GM11168 (cell line): ENCODE measurements around the gene UTF1.

Source experiments
- in situ Hi-C: fragments of 300-500 bp; cut with MboI; formaldehyde crosslinking; loops from one replicate; pipeline ENCODE4 v1.12.0; 2022; ENCODE audit warnings: low sequenced_read_pairs; ENCODE audit not compliant: unreplicated experiment

The UTF1 gene

GRCh38 chr10:133230044-133230361 is at the start of gene UTF1:
Gene UTF1, plus strand, starts transcription at chr10:133230217. Its CDS starts 72 bp downstream, at chr10:133230289.
- in situ Hi-C loops: loop anchor here (10.0 kb wide), 1 partner anchor 85 kb away; no protein-coding TSS in a partner anchor

- in situ Hi-C loops: no loop called here
Measured at GRCh38 chr10:133180965-133181639, 48.9 kb upstream of the UTF1 start.

- in situ Hi-C loops: no loop called here
Measured at GRCh38 chr10:133182190-133182589, 47.8 kb upstream of the UTF1 start.

GRCh38 chr10:133182791-133183645 is 47.0 kb upstream of the UTF1 start:
- in situ Hi-C loops: no loop called here

- in situ Hi-C loops: no loop called here
Measured at GRCh38 chr10:133183646-133184378, 46.2 kb upstream of the UTF1 start.

- in situ Hi-C loops: no loop called here
Measured at GRCh38 chr10:133184591-133185244, 45.3 kb upstream of the UTF1 start.

GRCh38 chr10:133185421-133185820 is 44.6 kb upstream of the UTF1 start:
- in situ Hi-C loops: no loop called here

GRCh38 chr10:133185916-133186315 is 44.1 kb upstream of the UTF1 start:
- in situ Hi-C loops: no loop called here

GRCh38 chr10:133186416-133187090 is 43.5 kb upstream of the UTF1 start:
- in situ Hi-C loops: no loop called here

GRCh38 chr10:133187091-133187905 is 42.7 kb upstream of the UTF1 start:
- in situ Hi-C loops: no loop called here

GRCh38 chr10:133187906-133188681 is 41.9 kb upstream of the UTF1 start:
- in situ Hi-C loops: no loop called here

- in situ Hi-C loops: no loop called here
Measured at GRCh38 chr10:133189256-133189655, 40.8 kb upstream of the UTF1 start.

- in situ Hi-C loops: no loop called here
Measured at GRCh38 chr10:133189726-133190125, 40.3 kb upstream of the UTF1 start.

- in situ Hi-C loops: no loop called here
Measured at GRCh38 chr10:133190225-133190624, 39.8 kb upstream of the UTF1 start.

GRCh38 chr10:133191651-133192050 is 38.4 kb upstream of the UTF1 start:
- in situ Hi-C loops: no loop called here

- in situ Hi-C loops: no loop called here
Measured at GRCh38 chr10:133194151-133194550, 35.9 kb upstream of the UTF1 start.

GRCh38 chr10:133195096-133195495 is 34.9 kb upstream of the UTF1 start:
- in situ Hi-C loops: no loop called here

- in situ Hi-C loops: no loop called here
Measured at GRCh38 chr10:133195611-133196010, 34.4 kb upstream of the UTF1 start.
